GM12892 (cell line): ENCODE data around the gene AQP6.

Source experiments
- POLR2A ChIP-seq: IDR thresholded peaks from 2 replicates; pipeline ENCODE4 v1.6.1; 2011; ENCODE audit warnings: low read depth, low read length, control low read depth
- TAF1 ChIP-seq: IDR thresholded peaks from 2 replicates; pipeline ENCODE4 v1.6.1; 2011; ENCODE audit warnings: low read depth, mild to moderate bottlenecking, control low read depth, low read length, borderline replicate concordance

DNA sequence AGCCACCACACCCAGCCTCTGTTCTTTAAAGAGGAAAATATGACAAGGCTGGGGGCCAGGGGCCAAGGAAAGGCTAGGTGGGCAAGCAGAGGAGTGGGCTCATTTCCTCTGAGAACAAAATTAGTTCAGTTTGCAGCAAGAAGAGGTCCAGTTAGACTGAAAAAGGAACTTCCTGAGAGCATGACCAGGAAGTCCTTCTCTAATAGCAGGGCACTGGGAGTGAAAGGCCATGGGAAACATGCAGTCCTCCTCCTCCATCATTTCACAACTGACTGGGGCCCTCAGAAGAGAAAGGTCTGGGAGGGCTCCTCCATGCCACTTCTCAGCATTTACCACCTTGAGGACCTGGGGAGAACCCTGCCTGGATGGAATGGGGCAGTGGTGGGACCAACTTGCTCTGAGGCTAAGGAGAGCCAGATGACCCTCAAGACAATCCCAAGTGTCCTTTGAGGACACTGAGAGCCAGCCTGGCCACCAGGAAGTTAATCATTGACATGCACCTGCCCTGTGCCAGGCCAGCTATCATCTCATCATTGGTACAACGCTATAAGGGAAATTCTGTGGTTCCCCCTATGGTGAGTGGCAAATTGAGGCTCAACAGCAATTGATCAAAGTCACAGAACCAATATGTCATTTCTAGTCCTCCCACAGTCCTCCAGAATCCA is 20.2 kb upstream of the AQP6 start:
- TF ChIP-seq POLR2A, result no peak
- no peak for TF ChIP-seq TAF1
